ENCODE results near the gene FOXK2.

GRCh38 chr17:82600731-82601446, 81.4 kb downstream of the FOXK2 start:
- TF ChIP-seq, protein P1, sequence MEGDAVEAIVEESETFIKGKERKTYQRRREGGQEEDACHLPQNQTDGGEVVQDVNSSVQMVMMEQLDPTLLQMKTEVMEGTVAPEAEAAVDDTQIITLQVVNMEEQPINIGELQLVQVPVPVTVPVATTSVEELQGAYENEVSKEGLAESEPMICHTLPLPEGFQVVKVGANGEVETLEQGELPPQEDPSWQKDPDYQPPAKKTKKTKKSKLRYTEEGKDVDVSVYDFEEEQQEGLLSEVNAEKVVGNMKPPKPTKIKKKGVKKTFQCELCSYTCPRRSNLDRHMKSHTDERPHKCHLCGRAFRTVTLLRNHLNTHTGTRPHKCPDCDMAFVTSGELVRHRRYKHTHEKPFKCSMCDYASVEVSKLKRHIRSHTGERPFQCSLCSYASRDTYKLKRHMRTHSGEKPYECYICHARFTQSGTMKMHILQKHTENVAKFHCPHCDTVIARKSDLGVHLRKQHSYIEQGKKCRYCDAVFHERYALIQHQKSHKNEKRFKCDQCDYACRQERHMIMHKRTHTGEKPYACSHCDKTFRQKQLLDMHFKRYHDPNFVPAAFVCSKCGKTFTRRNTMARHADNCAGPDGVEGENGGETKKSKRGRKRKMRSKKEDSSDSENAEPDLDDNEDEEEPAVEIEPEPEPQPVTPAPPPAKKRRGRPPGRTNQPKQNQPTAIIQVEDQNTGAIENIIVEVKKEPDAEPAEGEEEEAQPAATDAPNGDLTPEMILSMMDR (IDR thresholded peaks at IDR 0.05) = no peak
- TF ChIP-seq, protein P2, sequence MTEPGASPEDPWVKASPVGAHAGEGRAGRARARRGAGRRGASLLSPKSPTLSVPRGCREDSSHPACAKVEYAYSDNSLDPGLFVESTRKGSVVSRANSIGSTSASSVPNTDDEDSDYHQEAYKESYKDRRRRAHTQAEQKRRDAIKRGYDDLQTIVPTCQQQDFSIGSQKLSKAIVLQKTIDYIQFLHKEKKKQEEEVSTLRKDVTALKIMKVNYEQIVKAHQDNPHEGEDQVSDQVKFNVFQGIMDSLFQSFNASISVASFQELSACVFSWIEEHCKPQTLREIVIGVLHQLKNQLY (CRISPR knock-in tag; IDR thresholded peaks at IDR 0.05) = no peak
- TF ChIP-seq SP1 (CRISPR knock-in tag; conservative IDR thresholded peaks at IDR 0.05) (no peak), ZNF416 (CRISPR knock-in tag; IDR thresholded peaks at IDR 0.05) (no peak), CREB1 (CRISPR knock-in tag; IDR thresholded peaks at IDR 0.05) (no peak), ZNF263 (CRISPR knock-in tag; IDR thresholded peaks at IDR 0.05; ENCODE audit: low read depth) (no peak), ESRRA (CRISPR knock-in tag; IDR thresholded peaks at IDR 0.05; ENCODE audit: borderline replicate concordance) (no peak), ZNF121 (CRISPR knock-in tag; IDR thresholded peaks at IDR 0.05) (no peak), TEAD4 (CRISPR knock-in tag; IDR thresholded peaks at IDR 0.05) (no peak), JUN (CRISPR knock-in tag; IDR thresholded peaks at IDR 0.05) (no peak), ELF4 (CRISPR knock-in tag; IDR thresholded peaks at IDR 0.05; ENCODE audit: low read depth) (no peak), NFYB (CRISPR knock-in tag; conservative IDR thresholded peaks at IDR 0.05; ENCODE audit: low read depth) (no peak)
- TF ChIP-seq, protein P3, sequence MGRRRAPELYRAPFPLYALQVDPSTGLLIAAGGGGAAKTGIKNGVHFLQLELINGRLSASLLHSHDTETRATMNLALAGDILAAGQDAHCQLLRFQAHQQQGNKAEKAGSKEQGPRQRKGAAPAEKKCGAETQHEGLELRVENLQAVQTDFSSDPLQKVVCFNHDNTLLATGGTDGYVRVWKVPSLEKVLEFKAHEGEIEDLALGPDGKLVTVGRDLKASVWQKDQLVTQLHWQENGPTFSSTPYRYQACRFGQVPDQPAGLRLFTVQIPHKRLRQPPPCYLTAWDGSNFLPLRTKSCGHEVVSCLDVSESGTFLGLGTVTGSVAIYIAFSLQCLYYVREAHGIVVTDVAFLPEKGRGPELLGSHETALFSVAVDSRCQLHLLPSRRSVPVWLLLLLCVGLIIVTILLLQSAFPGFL (CRISPR knock-in tag; IDR thresholded peaks at IDR 0.05; ENCODE audit: borderline replicate concordance) = no peak
- TF ChIP-seq, protein P4, sequence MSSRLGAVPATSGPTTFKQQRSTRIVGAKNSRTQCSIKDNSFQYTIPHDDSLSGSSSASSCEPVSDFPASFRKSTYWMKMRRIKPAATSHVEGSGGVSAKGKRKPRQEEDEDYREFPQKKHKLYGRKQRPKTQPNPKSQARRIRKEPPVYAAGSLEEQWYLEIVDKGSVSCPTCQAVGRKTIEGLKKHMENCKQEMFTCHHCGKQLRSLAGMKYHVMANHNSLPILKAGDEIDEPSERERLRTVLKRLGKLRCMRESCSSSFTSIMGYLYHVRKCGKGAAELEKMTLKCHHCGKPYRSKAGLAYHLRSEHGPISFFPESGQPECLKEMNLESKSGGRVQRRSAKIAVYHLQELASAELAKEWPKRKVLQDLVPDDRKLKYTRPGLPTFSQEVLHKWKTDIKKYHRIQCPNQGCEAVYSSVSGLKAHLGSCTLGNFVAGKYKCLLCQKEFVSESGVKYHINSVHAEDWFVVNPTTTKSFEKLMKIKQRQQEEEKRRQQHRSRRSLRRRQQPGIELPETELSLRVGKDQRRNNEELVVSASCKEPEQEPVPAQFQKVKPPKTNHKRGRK (CRISPR knock-in tag; IDR thresholded peaks at IDR 0.05; ENCODE audit: borderline replicate concordance) = no peak

Measured in WTC11 (cell line).